NCI-H1092 treated with DMSO at 0.1 percent for 48 hours (cell line): Measurements from ENCODE around the gene SLC16A3.

Experiments used
- DNase-seq: peaks from one replicate; lab custom pipeline; 2025; lab: John Stamatoyannopoulos, UW

The SLC16A3 gene

DNA sequence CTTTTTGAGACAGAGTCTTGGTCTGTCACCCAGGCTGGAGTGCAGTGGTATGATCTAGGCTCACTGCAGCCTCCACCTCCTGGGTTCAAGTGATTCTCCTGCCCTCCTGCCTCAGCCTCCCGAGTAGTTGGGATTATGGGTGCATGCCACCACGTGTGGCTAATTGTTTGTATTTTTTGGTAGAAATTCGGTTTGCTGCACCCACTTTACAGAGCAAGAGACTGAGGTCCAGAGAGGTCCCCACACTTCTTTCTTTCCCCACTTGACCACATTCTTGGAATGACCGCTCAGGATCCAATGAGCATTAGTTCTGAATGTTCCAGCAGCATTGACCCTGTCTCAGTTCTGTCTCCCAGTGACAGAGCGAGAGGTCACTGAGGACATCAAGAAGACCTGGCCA, 5.3 kb upstream of the SLC16A3 start:
- no peak for DNase-seq

DNA sequence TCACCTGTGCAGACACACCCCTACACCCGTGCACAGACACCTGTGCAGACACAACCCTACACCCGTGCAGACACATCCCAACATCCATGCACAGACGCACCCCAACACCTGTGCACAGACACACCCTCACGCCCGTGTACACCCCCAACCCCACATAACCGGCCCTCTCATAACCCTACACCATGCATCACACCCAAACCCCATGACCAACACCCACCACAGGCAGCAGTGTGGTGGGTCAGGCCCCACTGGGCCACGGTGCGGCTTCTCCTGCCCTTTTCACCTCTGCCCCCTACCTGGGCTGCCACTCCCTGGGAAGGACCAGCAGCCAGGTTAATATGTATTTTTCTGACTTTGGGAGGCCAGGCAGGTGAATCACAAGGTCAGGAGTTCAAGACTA, 4.2 kb upstream of the SLC16A3 start:
- no peak for DNase-seq

DNA sequence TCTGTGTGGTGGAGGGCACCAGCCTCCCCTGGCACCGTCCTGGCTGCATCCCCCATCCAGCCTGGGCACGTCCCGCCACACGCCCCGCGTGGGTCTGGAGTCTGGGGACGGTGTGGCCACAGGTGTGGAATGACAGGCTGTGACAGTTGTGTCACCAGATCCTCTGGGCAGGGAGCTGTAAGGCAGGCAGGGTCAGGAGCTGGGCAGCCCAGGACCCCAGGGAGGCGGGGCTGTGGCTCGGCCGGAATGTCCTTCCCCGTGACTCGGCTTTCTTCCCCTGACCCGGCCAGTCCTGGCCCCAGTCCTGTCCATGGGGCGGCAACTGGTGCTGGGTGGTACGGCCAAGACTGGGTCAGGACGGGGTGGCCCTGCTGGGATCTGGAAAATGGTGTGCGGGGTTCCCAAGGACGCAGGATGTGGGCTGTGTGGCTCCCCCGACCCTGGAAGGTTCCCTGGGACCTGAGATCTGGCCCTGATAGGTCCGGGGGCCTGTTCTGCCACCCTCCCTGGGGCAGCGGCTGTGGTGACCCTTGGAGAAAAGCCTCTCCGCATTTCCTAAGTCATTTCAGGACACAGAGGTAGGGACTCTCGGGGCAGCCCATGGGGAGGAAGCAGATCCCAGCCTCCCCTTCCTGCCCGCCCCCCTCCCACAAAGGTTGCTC, 3.3 kb upstream of the SLC16A3 start:
- DNase-seq, result no peak

DNA sequence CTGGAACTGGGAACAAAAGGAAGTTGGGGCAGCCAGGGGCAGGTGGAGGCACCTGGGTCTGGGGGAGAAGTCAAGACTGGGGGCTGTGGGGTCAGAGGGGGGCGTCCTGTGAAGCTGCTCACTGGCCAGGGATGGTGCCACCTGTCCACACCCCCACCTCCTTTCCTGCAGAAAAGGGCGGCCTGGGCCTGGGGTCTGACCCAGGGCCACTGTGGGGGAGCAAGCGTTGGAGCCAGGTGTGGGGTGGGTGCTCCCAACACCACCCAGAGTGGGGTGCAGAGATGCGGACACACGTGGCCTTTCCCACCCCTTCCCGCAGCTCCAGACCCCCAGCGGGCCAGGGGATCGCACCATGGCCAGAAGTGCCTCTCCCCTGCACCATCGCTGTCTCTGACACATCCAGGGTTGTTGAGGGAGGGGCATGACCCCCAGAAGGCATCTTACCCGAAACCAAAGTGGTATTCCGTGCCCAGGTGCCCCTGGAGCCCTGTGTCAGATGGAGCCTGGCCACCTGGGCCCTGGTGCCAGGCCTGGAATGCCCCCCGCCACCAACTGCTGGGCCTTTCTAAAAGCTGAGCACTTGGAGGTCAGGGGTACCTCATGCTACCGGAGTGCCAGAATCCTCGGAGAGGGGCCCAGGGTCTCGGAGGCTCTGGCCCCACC, 2.6 kb upstream of the SLC16A3 start:
- DNase-seq, result no peak

DNA sequence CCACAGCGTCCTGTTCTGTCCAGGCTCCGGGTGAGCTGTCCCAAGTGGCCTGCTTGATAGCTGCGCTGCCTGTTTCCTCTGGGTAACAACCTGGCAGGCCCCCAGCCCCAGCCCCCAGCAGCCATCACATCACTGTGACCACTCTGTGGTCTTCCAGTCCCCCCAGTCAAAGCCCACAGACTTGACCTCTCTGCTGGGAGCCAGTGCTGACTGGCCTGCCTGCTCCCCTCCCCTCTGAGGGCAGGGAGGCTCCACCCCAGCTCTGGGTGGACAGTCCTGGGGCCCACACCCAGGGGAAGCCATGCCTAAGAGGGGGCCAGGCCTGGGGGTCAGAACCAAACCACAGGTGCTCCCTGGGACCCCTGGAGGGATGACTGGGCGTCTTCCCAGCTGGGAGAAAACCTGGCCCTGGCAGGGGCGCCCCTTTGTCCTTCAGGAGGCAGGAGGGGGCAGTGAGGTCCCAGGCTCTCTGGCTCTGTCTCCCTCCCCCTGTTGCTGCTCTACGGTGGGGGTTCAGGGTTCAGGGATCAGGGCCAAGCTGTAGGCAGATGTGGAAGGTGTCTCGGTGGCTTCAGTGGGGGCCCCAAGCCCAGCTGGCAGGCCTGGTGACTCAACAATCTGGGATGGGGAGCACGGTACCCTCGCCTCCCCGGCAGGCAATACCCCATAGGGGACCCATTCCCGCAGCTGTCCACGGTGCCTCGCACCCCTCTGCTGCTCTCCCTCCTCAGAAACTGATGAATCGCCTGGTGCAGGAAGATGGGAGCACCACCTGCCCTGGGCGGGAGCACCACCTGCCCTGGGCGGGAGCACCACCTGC, 1.8 kb upstream of the SLC16A3 start:
- no peak for DNase-seq

DNA sequence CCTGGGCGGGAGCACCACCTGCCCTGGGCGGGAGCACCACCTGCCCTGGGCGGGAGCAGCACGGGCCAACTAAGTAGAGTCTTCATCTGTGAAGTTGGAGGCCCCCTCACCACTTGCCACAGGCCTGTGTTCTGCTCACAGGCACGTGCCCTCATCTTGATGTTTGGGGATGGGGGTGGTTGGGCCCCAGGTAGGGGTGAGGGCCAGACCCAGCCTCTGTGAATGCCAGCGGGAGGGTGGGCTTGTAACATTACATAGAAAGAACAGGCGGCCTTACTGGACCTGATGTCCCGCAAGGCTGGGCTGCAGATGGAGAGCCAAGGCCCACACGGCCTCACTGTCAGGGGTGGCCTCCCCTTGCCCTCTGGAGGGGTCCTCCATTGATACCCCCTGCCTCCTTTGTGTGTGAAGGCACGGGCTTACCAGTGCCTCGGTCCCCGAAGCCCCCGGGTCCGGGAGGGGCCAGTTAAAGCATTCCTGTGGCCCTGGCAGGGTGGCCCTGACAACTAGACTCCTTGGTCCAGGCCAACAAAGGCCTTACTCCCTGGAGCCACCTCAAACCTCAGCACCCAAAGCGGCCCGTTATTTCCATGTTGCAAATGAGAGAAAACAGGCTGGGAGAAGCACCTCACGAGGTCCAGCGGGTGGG, 1.1 kb upstream of the SLC16A3 start:
- DNase-seq, result no peak

DNA sequence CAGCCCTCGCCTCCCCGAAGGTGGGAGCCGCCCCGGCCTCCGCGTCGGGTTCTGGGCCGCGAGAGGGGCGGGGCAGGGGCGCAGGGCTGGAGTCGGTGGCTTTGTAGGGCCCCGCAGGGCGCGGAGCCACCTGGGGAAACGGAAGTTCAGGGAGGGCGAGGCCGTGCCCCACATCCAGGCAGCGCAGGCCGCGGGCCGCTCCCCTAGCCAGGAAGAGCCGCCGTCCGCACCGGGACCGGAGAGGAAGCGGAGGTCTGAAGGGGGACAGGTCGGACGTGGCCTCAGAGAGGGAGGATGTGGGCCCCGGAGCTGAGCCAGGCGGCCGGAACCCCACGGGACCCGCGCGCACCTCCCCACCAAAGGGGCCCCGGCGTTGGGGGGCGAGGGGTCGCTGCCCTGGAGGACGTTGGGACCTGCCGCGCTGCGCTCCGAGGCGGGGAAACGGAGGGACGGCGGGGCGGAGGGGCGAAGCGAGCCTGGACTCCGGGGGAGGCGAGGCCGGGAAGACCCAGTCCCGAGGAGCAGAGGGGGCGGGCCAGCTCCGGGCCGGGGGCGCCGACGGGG, 482 bp upstream of the SLC16A3 start:
- no peak for DNase-seq

DNA sequence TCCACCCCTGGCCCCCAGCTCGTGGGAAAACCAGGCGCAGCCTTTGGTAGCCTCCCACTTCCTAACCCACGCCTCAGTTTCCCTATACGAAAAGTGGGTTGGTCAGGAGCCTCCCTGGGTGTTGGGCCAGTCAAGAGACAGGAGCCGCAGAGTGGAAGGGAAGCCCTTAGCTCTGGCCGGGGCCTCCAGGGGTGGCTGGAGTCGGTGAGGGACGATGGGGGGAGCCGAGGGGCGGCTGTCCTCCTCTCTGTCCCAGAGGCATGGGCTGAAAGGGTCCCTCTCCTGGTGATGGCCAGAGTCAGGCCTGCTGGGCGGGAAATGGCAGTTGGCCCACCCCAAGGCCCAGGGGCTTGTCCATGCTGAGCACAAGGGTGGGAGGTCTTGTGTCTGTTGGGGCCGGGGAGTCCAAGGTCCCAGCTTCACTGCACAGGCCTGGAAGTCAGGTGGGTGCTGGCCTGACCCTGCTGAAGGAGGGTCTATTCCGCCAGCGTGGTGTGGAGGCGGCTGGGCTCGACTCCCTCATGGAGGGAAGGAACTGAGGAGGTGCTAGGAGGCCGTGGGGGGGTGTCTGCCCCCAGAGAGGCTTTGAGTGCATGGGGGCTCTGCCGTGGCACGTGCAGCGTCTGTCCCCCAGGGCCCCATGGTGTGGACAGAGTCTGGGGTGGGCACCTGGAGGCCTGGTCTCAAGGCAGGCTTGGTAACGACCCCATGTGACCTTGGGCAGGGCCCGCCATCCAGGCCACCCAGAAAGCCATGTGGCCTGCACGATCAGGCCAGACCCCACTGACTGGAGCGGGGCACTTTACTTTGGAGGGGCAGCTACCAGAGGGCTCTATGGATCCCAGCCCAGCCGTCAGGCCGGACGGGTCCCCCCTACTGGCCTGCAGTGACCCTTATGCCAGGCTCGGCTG, 1.1 kb downstream of the SLC16A3 start:
- DNase-seq, result no peak

DNA sequence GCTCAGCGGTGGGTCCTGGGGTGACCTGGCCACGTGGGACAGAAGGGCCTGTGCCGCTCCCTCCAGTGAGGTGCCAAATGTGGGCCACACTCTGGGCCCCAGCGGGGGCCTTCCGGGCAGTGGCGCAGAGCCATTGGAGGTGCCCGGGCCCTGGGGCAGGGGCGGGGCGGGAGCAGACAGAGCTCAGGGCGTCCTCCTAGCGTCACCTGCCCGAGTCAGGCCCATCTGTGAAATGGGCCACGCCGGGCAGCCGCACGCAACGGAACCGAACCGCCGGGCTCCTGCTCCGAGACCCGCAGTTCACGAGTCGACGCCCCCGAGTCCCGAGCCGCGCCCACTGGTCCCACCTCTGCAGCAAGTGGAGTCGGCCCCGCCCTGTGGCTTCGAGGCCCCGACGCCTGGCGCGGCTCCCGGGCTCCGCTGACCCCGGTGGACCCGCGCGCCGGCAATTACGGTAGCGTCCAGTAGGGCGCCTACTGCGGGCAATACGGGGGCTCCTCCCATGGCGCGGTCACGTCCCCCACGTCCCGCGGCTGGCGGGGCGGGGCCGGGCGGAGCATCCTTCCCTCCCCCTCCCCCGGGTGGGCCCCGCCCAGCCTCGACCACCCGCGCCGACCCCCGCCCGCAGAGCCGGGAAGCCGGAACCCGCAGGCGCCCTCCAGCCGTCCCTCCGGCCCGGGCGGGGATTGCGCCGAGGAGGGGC, 1.9 kb downstream of the SLC16A3 start:
- no peak for DNase-seq

DNA sequence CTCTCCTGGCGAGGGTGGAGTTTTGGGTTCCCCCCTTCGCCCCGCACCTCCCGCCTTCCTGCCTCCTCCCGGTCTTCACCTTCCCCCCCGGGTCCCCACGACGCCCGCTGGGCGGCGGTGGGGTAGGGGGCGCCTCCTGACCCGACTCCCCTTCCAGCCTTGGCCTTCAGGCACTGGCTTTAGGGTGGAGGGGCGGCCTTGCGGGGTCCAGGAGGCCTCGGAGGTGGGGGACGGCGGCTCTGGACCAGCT, 2.4 kb downstream of the SLC16A3 start:
- no peak for DNase-seq

DNA sequence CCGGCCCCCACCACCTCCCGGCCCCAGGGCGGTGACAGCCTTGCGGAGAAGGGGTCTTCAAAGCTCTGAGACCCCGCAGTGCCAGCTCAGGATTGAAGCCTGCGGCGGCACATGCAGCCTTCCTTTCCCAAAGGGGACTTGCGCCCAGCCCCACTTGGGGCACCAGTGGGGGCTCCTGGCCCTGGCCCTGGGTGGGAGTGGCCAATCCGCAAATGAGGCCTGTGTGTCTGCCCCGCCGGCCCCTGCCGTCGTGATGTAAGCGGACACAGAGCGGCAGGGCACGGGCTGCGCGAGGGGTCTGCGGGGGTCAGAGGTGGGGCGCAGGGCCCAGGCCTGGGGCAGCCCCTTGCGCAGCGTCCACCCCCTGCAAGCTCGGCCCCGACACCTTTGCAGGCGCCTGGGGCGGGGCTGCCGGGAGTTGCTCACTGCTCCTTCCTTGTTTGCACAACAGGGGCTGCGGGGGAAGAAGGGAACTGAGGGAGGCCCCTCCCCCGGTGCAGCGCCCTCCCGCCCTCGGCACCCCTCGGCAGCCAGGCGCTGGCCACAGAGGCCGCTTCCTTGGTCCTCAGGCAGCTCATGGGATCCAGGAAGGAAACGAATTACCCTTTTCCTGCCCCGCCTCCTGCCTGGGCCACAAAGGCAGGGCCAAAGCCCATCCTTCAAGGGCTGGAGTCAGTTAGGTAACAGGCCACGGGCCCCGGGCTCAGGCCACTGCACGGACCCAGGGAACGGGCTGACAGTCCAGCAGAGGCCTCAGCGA, 2.9 kb downstream of the SLC16A3 start:
- no peak for DNase-seq

DNA sequence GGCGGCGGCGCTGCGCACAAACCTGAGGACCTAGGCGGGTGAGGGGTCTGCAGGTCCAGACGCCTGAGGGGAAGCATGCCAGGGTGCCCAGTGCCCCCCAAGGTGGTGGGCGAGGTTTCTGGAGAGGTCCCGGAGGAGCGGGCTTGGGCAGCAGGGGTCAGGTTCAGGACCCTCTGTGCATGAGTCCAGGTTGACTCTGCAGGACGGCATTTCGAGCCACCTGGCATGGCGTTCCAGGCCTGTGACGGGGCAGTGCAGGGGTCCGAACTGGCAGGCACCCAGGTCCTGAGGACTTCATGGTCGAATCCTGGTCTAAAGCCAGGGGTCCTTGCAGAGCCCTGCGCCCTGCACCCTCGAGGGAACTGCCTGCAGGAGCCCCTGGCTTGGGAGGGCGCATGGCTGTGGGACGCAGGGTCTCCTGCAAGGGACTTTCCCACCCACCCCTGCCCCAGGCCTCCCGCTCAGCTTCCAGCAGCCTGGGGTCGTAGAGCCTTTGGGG, 3.5 kb downstream of the SLC16A3 start:
- no peak for DNase-seq

DNA sequence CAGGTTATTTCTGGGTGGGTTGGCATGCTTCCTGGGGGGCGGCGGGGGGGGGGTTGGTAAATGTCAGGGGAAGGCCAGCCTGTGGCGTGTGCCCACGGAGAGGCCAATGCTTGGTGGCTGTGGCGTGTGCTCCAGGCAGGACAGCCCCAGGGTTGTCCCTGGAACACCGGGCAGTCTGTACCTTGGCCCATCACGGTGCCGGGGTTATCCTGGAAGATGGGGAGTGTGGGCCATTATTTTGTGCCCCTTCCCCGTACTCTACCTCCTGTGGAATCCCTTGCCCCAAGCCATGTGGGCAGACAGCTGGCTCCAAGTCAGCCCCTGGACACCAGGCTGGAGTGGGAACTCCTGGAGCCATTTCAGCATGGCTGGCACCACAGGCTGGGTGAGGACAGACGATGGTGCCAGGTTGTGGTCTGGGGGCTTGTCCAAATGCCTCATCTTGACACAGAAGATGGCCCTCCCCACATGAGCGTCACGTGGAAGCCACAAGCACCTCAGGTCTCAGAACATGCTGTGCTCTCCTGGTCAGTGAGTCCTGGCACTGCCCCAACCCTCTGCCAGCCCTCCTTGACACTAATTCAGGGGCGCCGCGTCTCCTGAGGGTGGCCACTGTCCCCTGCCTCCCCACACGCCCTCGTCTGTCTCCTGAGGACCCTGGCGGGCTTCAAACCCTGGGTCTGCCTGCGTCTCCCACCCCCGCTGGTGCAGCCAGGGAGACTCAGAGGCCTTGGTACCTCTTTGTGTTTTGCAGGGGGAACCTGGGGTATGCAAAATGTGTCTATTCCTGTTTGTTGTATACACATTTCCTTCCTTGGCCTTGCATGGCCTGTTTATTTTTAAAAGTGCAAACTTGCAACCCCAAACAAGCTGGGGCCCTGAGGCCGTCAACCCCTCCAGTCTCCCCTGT, 4.3 kb downstream of the SLC16A3 start:
- DNase-seq, result no peak

DNA sequence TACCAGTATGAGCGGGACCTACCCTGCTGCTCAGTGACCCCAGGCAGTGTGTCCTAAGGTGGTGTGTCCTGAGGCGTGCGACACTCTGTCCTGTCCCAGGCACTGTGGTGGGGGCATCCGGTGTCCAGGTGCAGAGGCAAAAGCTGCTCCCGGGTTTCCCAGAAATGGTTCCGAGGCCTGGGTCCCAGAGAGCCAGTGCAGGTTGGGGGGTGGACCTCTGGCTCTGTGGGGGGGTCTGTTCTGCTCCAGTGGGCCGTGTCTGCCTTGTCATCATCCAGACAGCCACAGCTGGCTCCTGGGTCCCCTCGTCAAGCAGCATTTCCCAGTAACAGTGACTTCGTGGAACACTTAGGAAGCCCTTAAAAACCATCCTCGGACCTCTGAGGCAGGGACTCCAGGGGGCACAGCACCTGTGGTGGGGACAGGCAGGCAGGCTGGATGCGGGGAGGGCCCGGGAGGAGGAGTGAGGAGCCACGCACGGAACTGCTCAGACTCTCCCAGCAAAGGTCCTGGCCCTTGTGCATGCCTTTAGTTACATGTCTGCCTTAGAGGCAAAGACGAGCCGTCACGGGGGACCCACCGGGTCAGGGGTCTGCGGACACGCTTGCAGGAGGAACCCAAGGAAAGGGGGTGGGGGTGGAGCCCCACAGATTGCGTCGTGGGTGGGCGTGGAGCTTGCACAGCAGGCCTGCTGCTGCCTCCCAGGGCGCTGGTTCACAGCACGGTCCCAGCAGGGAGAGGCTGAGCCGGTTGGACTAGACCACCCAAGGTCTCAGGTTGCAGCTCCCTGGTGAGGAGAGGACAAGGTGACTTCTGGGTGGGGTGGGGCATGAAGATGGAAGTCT, 5.6 kb downstream of the SLC16A3 start:
- no peak for DNase-seq

DNA sequence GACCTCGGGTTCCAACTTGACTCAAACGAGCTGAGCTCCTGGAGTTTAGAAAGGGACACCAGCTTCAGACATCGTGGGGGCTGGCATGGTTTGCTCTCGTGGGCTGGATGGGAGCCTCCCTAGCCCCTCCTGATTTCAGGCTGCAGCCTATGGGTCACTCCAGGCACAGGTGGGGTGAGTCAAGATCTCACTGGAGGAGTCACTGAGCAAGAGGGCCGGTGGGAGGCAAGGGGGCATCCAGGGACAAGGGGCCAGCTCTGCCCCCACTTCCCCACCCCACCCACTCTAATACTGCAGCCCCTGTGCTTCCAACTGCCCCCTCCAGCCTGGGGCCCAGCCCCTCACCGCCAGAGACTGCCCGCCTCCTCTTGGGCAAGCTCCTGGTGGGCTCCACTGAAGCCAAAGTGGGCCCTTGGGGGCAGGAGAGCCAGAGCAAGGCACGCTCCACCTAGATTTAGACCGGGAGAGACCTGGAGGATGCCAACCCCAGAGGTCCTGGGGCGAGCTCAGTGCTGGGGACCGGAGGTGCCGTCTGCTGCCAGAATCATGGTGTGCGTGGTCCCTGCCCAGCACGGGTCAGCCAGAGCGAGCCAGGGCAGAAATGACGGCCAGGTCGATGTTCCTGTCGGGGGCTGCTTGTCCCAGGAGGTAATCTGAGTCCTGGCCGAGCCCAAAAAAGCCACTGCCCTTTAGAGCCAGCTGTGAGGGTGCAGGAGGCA, 6.4 kb downstream of the SLC16A3 start:
- DNase-seq, result no peak

DNA sequence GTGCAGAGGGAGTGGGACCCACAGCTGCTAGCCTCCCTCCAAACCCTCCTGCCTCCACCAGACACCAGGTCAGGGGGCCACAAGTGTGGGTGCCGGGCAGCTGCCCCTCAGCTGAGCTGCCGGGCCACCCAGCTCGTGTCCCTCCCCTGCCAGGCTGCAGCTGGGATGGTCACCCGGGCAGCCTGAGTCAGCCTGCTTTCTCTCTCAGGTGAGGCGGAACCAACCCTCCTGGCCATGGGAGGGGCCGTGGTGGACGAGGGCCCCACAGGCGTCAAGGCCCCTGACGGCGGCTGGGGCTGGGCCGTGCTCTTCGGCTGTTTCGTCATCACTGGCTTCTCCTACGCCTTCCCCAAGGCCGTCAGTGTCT, 6.9 kb downstream of the SLC16A3 start:
- DNase-seq, result no peak
